ENCODE measurements around the gene DGLUCY.

- TF ChIP-seq, protein P1, sequence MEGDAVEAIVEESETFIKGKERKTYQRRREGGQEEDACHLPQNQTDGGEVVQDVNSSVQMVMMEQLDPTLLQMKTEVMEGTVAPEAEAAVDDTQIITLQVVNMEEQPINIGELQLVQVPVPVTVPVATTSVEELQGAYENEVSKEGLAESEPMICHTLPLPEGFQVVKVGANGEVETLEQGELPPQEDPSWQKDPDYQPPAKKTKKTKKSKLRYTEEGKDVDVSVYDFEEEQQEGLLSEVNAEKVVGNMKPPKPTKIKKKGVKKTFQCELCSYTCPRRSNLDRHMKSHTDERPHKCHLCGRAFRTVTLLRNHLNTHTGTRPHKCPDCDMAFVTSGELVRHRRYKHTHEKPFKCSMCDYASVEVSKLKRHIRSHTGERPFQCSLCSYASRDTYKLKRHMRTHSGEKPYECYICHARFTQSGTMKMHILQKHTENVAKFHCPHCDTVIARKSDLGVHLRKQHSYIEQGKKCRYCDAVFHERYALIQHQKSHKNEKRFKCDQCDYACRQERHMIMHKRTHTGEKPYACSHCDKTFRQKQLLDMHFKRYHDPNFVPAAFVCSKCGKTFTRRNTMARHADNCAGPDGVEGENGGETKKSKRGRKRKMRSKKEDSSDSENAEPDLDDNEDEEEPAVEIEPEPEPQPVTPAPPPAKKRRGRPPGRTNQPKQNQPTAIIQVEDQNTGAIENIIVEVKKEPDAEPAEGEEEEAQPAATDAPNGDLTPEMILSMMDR (IDR thresholded peaks at IDR 0.05), result no peak
- TF ChIP-seq POLR2A (IDR thresholded peaks at IDR 0.05), result no peak
Observed at GRCh38 chr14:91065266-91065665, 48.6 kb upstream of the DGLUCY start.

Data from ovary (tissue), 3 donors.